Left lobe of liver (tissue), 2 donors: ENCODE measurements around the gene LIF. TPM values are rescaled to one million over a fixed set of nuclear protein-coding genes. Genes with fewer than 3 reads are reported as not detected.

ENCODE experiments used
- ATAC-seq: fragments of 200-7000 bp; cut with Tn5 transposase; one replicate; pipeline ENCODE4 v1.9.1; 2020; ENCODE audit warnings: mild to moderate bottlenecking, moderate library complexity
- DNase-seq: peaks from one replicate; pipeline ENCODE4 v3.0.0-alpha.2; 2020; ENCODE audit warnings: low spot score
- total RNA-seq: library from RNA; stranded (reverse); gene quantifications from one replicate; pipeline ENCODE4 v1.2.1, GENCODE V29; 2021
- donor health status: DM: no; HTN: no; CAD: no; lungs with moderate emphysema.
- donor health status: DM: no; HTN: yes; CAD: no.

The LIF gene
- total RNA-seq, 1 donor from 2014 or later: 0.38 TPM

DNA sequence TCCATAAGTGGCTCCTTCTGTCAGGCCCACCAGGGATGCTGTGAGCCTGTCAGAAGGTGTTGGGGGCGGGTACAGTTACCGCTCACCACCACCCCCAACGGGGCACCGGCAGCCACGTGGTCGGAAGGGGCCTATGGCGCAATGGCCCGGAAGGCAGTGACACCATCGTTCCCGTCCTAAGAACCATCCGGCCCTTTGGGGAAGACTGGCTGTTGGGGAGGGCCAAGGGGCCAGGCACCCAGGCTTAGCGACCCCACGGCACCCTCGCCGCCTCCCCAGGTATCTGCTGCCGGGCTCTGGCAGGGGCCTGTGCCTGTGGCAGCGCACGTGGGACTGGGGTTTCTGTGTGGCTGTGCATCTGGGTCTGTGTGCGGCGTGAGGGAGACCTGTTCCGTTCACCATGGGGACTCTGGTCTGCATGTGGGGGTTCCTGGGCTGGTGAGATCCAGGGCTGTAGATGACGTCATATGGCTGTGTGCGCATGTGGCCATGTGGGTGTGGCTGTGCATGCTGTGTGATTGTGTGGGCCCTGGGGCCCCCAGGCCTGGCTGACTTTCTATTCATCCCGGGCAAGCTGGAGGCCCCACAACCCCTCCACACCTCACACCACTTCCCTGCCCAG, 19.4 kb upstream of the LIF start:
- ATAC-seq: peak; percentile 17
- peak; percentile 67 for DNase-seq

DNA sequence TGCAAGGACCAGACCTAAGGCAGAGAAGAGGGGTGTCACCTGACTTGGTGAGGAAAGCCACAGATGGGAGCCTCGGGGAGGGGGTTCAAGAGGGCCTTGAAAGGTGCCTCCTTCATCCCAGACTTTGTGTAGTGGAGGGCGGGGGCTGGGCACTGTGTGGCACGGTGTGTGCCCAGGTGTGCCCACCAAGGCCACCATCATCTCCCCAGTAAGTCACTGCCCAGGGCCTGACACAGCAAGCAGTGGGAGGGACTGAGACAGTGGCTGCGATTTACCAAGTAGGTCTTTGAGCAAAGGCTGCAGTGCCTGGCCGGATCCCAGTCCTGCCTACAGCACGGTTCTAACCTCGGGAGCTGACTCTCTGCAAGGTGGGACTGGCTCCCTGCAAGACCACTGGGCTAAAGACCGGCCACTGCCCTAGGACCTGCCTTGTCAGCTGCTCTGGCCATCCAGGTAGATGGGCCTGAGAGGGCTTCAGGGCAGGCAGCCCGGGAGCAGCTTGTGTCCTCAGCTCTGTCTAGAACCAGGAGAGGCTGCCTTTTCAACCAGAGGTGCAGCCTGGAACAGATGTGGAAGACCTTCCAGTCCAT, 18.7 kb upstream of the LIF start:
- no peak for ATAC-seq
- no peak for DNase-seq

DNA sequence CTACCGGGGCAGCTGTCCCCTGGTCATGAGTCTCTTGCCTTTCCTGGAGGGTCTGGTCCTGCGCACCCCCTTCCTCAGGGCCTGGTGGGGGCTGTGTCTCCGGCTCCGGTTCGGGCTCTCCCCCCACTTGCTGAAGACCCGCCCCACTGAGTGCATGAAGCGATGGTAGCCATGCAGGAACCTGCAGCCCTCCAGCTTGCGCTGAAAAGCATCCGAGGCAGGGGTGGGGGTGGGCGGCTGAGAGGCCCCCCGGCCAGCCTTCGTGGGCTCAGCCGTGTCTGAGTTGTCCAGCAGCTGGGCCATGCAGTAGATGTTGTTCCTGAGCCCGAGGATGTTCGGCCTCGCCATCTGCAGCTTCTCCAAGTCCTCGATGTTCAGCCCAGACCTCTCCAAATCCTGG, 17.3 kb upstream of the LIF start:
- DNase-seq (no peak), ATAC-seq (no peak)

DNA sequence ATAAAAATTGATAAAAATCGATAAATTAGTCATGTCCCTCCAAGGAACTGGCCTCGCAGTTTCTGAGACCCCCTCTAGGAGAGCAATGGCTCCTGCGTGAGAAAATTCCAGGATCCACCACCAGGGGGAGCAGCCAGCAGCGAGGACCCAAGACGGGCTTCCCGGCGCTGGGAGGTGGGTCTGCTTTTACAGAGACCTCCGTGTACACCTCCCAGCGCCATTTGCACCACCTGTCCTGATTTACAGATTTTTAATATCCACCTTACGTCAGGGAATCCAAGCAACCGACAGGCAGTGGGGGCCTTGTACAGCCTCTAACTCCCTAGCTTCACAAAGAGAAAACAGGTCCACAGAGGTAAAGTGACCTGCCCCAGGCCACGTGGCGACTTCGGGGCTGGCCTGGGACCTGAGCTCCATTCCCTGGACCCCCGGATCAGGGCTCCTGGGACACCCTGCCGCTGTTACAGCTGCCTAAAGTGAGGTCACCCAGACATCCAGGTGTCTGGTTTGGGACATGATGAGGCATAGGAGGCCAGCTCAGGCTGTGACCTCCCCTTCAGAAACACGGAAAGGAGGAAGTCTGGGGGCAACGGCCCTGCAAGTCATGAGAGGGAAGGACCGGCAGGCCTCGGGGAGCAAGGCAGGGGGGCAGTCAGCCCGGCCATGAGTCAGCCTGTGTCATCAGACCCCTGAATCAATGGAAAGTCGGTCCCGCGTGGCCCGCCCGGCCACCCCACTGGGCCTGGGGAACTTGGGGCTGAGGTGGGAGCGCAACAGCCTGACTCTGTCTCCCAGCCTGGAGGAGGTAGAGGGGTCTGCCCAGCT, 16.6 kb upstream of the LIF start:
- DNase-seq (peak; percentile 72), ATAC-seq (peak; percentile 81)

DNA sequence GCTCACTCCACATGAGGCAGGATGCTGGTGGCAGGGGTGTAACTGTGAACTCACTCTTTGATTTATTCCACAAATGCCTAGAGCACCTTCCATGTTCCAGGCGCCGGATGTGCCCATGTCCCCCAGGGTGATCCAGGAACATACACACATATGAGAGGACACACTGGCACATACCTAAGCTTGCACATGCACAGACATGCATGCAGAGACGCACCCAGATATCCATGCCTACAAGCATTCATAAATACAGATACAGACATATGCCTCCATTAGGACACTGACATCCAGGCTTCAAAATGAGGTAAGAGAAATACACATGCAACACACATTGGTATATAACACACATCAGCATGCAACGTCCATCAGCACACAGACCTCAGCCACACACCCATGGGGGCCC, 15.6 kb upstream of the LIF start:
- ATAC-seq: no peak
- no peak for DNase-seq

DNA sequence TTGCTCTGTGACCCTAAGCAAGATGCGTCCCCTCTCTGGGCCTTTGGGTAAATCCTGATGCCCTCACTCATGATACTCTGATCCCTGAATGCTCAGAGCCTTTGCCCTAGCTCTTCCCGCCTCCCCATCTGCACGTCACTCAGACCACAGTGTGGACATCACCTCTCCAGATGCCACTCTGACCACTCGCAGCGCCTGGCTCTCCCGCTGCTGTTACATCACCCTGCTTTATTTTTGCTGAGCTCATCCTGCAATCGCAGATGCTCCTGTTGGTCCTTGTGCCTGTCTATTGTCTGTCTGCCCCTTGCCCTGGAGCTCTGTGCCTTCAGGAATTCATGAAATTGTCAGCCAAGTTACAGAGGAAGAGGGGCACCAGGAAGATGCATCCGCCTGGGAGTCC, 14.6 kb upstream of the LIF start:
- ATAC-seq: no peak
- no peak for DNase-seq

DNA sequence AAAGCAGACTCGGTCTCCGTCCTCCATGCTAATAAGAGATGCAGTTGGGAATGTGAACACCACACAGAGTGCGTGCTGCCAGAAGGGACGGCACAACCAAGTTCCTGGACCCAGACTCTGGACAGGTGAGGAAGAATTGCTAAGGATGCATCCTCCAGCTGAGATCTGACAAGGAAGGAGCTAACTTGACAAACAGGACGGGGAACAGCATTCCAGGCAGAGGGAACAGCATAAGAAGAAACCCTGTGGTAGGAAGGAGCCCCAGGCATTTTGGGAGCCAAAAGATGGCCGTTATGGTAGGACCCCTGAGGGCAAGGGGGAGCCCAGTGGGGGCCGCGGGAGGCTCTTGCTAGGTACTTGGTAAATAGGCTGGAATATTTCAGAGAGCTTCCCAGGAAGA, 14.1 kb upstream of the LIF start:
- no peak for ATAC-seq

DNA sequence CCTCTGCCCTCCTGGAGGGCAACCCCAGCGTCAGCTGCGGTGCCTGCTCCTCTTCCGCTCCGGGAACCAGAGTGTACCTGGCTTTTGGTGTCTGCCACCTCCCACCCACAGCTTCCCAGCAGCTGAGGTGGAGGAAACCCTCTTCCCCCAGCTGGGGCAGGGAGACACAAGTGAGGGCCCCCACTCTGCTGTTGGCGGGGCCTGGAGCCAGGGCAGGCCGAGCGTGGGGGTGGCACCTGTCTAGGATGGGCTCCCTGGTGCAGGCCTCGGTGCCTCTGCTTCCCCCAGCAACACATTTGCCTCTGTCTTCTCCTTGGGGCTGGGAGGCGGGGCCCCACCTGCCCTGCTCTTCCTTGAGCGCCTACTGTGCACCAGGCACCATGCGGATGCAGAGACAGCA, 13.7 kb upstream of the LIF start:
- DNase-seq: no peak
- no peak for ATAC-seq

More for the DNA sequence above, 14.1 kb upstream of the LIF start:
- no peak for DNase-seq

DNA sequence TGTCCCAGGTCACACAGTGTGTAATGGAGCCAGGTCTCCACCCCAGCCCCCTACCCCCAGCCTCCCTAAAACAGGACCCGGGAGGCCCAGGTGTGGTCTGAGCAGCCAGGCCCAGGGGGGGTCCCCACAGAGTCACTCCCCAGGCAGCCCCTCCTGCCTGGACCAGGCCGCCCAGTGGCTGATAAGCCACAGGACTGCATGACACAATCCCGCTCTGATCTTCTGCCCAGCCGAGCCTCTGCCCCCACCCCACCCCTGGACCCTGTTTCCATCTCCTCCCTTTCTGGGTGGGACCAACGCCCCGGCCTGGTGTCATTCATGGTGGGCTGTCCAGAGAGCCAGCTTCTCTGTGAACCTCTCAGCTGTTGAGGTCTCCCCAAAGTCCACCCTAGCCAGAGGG, 7.8 kb upstream of the LIF start:
- no peak for ATAC-seq
- DNase-seq: no peak

DNA sequence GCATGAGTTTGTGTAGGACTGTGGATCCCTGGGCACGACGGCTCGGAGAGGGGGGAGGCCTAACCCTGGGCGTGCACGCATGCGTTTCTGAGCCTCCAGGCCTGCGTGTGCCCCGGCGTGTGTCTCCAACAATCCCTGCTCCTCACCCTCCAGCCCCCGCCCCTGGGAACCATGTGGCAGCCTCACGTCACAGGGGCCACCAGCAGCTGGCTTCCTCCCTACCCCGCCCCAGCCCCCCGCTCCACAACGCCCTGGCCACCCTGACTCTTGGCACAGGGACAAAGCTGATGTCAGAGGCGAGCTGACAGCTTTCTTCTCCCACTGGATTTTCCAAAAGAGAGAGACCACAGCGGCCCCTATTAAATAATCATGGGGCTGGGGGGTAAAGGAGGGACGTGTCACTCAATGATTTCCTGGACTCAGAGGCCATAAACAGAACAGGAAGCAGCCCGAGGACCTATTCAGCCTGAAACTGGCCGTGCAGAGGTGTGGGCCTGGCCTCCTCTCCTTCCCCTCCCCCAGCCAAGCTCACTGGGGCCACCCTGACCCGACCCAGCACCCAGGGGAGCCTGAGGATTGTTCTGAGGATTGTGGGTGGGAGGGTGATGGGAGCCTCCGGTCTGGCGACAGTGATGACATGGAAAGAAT, 6.8 kb upstream of the LIF start:
- no peak for DNase-seq

DNA sequence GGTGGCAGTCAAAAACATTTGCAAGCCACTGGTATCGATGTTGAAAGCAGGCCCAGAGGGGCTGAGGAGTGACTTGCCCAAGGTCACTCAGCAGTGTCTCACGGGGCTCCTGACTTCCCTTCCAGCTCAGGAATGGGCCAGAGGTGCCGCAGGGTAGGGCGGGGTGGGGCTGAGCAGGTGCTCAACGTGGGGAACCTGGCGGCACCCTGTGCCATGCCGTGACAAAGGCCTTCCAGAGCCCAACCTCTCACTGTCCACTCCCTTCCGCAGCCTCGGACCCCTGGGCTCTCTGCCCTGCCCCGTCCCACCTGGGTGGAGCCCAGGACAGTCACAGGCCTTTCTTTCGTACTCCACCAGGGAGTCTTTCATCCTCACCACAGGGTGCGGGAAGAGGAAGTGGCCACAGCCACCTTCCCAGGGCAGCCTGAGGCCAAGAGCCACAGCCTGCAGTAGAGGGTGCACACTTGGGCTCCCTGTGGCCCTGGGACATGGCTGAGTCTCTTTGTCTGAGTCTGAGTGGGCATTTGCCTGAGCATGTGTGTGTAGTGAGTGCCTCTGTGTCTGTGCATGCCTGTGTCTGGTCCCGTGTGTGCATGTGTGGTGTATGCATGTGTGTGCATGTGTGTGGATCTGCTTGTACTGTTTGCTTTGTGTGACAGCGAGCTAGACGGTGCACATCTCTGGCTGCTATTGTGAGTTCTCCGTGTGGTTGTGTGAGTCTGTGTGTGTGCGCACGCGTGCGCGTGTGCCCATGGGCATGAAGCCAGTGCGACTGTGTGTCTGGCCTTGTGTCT, 6.0 kb upstream of the LIF start:
- ATAC-seq (no peak), DNase-seq (no peak)

More for the DNA sequence above, 6.8 kb upstream of the LIF start:
- no peak for ATAC-seq

DNA sequence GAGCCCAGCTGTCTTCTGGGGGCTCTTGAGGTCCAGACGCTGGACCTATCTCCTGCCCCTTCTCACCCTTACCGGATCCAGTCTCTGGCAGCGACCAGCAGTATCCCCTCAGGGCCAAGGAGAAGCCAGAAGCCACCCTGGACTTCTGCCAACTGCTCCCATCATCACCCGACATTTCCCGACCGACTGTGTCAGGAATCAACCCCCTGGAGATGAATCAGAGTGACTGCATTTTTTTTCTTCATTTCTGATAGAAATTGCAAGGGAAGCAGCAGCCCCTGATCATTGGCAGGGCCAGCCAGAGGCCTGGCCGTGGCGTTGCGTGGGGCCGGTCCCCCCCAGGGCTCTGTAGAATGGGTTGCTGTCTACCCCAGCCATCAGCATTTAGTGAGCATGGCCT, 5.2 kb upstream of the LIF start:
- no peak for DNase-seq
- no peak for ATAC-seq

DNA sequence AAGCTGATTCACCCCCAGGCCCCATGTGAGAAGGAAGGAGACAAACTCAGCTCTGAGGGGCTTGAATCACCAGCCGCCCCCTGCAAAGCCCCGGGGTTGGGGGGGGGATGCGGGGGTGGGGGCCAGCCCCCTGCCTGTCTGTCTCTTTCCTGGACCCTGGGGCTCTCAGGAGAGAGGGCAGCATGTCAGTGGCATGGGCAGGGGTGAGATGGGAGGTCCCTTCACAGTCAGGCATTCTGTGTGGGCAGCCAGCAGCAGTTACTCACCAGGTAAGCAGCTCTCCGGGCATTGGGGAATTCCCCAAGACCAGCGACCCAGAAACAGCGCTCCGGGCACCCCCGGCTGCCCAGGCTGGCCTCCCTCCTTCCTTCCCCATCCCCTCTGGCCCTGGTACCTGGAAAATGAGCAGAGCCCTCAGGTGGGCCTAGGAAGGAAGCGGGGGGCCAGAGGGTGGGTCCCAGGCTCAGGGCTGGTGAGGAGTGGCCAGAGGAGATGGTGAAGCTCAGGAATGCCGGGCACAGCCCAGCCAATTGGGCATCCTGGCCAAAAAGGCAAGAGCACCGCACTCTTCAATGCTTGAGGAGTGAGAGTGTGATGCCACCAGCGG, 4.2 kb upstream of the LIF start:
- no peak for ATAC-seq
- no peak for DNase-seq

DNA sequence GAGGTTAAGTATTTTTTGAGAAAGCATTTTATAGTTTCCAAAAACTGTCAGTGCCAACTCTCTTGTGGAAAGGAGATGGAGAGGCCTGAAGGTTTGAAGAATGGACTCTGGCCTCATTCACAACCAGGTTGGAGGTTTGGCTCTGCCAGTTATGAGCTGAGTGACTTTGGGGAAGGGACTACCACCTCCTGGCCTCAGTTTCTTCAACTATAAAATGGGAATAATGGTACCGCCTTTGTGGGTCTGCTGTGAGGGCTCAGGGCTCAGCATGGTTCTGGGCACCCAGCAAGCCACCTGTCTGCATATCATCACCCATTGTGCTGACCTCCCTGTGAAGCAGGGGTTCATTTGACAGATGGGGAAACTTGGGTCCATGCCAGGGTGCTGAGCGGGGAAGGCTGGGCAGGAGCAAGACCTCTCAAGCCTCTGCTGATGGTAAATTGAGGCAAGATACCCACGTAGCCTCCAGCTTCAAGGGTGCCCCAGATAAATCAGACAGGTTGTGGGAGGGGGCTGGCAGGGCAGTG, 3.5 kb upstream of the LIF start:
- DNase-seq (no peak), ATAC-seq (no peak)

DNA sequence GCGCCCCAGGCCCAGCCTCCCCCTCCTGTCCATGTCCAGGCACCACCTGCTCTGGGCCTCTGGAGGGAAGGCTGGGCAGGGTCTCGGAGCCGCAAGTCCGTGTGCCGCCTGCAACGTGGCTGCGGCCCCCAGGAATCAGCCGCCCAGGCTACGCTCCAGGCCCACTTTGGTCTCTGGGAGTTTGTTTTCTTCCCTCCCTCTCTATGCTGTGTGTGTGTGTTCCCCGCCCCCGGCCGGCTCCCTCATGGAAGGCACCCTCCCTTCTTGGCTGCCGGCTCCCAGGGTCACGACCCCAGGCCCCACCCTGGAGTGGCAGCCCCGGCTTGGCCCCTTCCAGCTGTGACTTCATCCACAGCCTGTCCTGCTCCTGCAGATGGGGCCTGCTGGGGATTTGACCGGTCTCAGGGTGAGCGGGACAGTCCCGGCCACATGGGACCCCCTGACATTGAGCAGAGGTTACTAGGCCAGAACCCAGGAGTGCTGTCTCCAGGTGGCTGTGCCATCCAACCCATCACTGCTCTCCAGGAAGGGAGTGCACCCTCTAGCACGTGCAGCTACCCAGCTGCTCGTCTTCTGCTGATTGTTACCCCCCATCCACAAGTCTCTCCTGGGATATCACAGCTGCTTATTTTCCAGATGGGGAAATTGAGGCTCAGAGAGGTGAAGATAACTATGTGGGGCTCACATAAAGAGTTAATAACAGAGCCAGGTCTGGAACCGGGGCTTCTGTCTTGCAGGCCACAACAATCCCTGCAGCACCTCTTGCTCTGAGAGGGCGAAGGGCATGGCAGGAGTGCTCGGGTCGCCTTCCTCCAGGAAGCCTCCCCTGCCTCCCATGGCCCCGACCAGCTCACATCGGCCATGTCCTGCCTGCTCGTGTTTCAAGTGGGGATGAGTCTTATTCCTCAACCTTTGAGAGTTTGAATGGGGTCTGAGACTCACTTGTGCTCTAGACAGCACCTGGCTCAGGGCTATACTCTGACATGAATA, 2.8 kb upstream of the LIF start:
- ATAC-seq (no peak), DNase-seq (no peak)

DNA sequence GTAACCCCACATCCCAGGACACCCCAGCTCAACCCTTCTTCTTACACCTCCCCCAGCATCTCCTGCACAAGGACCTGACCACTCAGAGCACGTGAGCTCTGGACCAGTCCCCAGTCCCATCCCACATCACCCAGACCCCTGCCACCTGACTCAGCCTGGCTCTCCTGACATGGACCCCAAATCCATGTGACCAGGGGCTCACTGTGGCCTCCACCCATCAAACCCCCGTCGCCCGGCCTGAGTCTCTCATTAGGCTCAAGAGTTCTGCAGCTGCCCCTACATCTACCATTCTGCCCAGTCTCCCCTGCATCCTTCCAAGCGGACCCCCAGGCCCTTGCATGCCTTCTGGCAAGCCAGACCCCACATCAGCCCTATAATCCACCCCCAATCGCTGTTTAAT, 1.9 kb upstream of the LIF start:
- DNase-seq: no peak

DNA sequence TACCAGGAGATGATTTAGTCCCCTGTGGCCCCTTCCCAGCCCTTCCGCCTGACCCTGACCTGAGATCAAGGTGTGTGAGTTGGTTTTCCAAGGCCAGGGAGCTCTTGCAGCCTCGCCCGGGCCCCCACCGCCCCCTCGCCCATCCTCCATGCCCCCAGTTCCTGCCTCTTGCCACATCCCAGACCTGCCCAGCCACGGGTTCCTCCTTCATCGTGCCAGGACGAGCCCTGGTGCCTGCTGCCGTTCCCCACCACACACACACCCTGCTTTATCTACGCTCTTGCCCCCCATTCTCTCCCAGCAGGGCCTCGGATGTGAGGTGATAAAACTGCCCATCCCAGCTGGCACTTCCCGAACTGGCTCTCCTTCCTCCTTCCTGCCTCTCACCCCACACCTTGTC, 1.4 kb upstream of the LIF start:
- no peak for ATAC-seq
- DNase-seq: no peak

More for the DNA sequence above, 1.9 kb upstream of the LIF start:
- no peak for ATAC-seq

DNA sequence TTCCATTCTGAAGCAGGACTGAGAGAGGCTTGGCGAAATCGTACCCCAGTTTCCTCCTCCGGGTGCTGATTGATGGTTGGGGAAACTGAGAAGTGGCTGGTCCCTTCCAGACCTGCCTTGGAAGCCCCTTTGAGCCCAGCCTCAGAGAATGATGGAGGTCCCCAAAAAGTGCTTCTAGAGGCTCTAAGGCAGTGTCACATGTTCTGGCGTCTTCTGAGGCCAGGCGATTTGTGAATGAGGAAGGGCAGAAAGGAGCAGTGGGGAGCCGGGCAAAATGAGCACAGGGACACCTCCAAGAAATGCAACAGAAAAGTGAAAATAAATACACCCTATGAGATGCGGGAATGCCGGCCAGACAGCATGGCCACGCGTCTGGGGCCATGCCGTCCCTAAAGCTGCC, 1.0 kb upstream of the LIF start:
- ATAC-seq (no peak), DNase-seq (no peak)

DNA sequence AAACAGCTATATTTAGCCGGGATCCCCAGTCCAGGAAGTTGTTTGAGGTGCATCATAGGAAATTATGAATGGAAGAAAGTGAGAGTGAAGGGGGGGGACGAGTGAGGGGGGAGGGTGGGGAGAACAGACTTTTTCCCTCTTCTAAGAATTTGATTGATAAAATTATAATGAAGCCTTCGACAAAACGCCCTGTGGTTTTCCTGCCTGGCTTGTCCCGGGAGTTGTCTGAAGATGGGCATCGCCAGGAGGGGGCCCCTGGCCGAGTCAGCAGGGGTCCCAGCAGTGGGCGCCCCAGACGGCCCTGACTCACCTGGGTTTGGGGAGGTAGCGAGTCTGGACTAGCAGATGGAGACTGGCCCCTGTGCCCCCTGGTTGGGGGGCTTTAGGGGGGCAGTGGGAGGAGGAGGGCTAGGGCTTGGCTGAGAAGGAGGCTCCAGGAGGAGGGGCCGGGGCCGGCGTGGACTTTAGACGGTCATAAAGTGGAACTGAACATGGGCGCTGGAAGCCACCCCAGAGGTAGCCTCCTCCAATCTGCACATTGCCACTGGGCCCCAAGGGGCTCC, 336 bp upstream of the LIF start:
- ATAC-seq (no peak), DNase-seq (no peak)
